Upper lobe of left lung (tissue), 6 donors: ENCODE results near the gene ANKRD13D. TPM values are rescaled to one million over a fixed set of nuclear protein-coding genes. Genes with fewer than 3 reads are reported as not detected.
A peak's percentile ranks its signal among the peaks of the same experiment; 100 is the strongest.
"Not testable (repeated sequence)": the region's sequence is repeated elsewhere in the genome, so short reads cannot be mapped to it uniquely, and the experiment has no call there.

Experiments
- ATAC-seq, 2 donors: fragments of 200-7000 bp; cut with Tn5 transposase; one replicate each; pipeline ENCODE4 v1.9.1; 2022; ENCODE audit warnings: mild to moderate bottlenecking in 2 of 2, moderate library complexity in 2 of 2; ENCODE audit not compliant: low FRiP score in 2 of 2
- DNase-seq, 2 donors: peaks; one replicate each; pipeline ENCODE4 v3.0.0-alpha.2; 2019 to 2020
- H3K27ac ChIP-seq, 4 donors: fragments of 200-600 bp; sonication (generic); one replicate each; pipeline ENCODE4 v1.5.1; 2016 to 2019
- H3K27me3 ChIP-seq, 4 donors: fragments of 200-600 bp; sonication (generic); one replicate each; pipeline ENCODE4 v1.5.1; 2017 to 2019
- H3K36me3 ChIP-seq, 4 donors: fragments of 200-600 bp; sonication (generic); one replicate each; pipeline ENCODE4 v1.5.1; 2016 to 2019
- H3K4me1 ChIP-seq, 4 donors: fragments of 200-600 bp; sonication (generic); one replicate each; pipeline ENCODE4 v1.5.1; 2018 to 2019
- H3K4me3 ChIP-seq, 4 donors: fragments of 200-600 bp; sonication (generic); one replicate each; pipeline ENCODE4 v1.5.1; 2017 to 2019; ENCODE audit warnings: mild to moderate bottlenecking in 2 of 4, moderate library complexity in 1 of 4
- H3K9me3 ChIP-seq, 4 donors: fragments of 200-600 bp; sonication (generic); one replicate each; pipeline ENCODE4 v1.5.1; 2018 to 2019
- CTCF ChIP-seq, 6 experiments: fragments of 450-650 bp in 4 of 6; fragments of 200-600 bp in 2 of 6; sonication (generic) in 2 of 6; IDR thresholded peaks; one replicate each; pipeline ENCODE4 v1.5.1; 2016 to 2019; ENCODE audit warnings: antibody characterized with exemption in 6 of 6
- EP300 ChIP-seq, 4 donors: sonication (generic); formaldehyde crosslinking; IDR thresholded peaks; one replicate each; pipeline ENCODE4 v1.5.1; 2017; ENCODE audit warnings: antibody characterized with exemption in 4 of 4, control low read depth in 2 of 4
- POLR2A ChIP-seq, 4 donors: fragments of 450-650 bp; IDR thresholded peaks; one replicate each; pipeline ENCODE4 v1.5.1; 2016 to 2017; ENCODE audit warnings: antibody characterized with exemption in 4 of 4, mild to moderate bottlenecking in 2 of 4
- POLR2AphosphoS5 ChIP-seq, 2 donors: sonication (generic); formaldehyde crosslinking; IDR thresholded peaks; one replicate each; pipeline ENCODE4 v1.5.1; 2017; ENCODE audit warnings: antibody characterized with exemption in 2 of 2
- WGBS, 2 donors: methylation state at CpG; one replicate each; pipeline ENCODE4 v1.1.5; 2017 to 2018; 5-methylcytosine and 5-hydroxymethylcytosine counted together
- total RNA-seq, 6 donors: library from RNA; depleted of rRNA in 4 of 6; stranded (reverse); fragments of >200 nt in 4 of 6; gene quantifications; one replicate each; pipeline versions ENCODE4 v1.1.0 to v1.2.1, GENCODE V29; 2016 to 2021
- donor health status: DM: no; HTN: no; CAD: no; lungs with moderate emphysema.
- donor health status: DM: no; HTN: yes; CAD: no; lungs with severe emphysema.

The ANKRD13D gene
- total RNA-seq, 6 donors from 2014 or later, result 47.4 to 221 (median 78.3) TPM

GRCh38 chr11:67254798-67255197 lies 34.3 kb upstream of the ANKRD13D start:
- Histone ChIP-seq H3K36me3 (peaks cover 46 to 76% (median 64%) of the 10 kb centered on the region in 4 donors), H3K9me3 (no peaks in the 10 kb centered on the region), H3K27me3 (no peaks in the 10 kb centered on the region), H3K27ac (no peak overlapping the region), H3K4me1 (peaks cover 0 to 10% (median 4%) of the 10 kb centered on the region in 4 donors), H3K4me3 (no peak overlapping the region)
- DNase-seq (no peak), ATAC-seq (no peak)
- 88 to 89% methylated on average over 15 of the region's 15 CpGs for WGBS, 2 donors
- TF ChIP-seq CTCF (IDR thresholded peaks at IDR 0.05) (no peak), EP300 (IDR thresholded peaks at IDR 0.05) (no peak)

DNA sequence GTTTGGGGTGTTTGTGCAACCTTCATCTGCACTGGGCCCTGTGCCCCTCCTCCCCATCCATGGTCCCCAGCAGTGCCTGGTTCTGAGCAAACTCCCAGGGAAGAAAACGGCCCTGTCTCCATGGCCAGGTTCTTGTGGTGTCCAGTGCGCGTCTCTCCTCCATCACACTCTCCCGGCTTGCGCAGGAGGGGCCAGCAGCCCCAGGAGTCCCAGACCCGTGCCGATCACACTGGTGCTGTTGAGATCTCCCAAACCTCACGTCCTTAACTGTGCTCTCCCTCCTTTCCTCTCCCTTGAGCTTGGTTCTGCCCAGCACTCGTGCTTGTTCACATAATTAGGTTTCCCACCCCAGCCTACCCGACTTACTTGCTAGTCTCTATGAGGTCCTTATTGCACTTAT lies 33.8 kb upstream of the ANKRD13D start:
- ATAC-seq (no peak), DNase-seq (no peak)
- TF ChIP-seq EP300 (IDR thresholded peaks at IDR 0.05) (no peak), CTCF (IDR thresholded peaks at IDR 0.05) (no peak), POLR2A (IDR thresholded peaks at IDR 0.05) (no peak), POLR2AphosphoS5 (IDR thresholded peaks at IDR 0.05) (no peak)
- no peak overlapping the region for H3K4me3 ChIP-seq
- 93 to 95% methylated on average over 9 to 10 of the region's 10 CpGs for WGBS, 2 donors
- H3K27ac ChIP-seq, result no peak overlapping the region
- H3K36me3 ChIP-seq, result peaks cover 41 to 70% (median 59%) of the 10 kb centered on the region in 4 donors
- H3K4me1 ChIP-seq, result peaks cover 0 to 10% (median 4%) of the 10 kb centered on the region in 4 donors
- H3K9me3 ChIP-seq, result no peaks in the 10 kb centered on the region
- H3K27me3 ChIP-seq, result no peaks in the 10 kb centered on the region

- Histone ChIP-seq H3K27me3 (no peaks in the 10 kb centered on the region), H3K36me3 (peaks cover 37 to 65% (median 53%) of the 10 kb centered on the region in 4 donors), H3K27ac (no peak overlapping the region), H3K9me3 (no peaks in the 10 kb centered on the region), H3K4me1 (peaks cover 0 to 10% (median 4%) of the 10 kb centered on the region in 4 donors), H3K4me3 (no peak overlapping the region)
- TF ChIP-seq POLR2AphosphoS5 (IDR thresholded peaks at IDR 0.05) (no peak), EP300 (IDR thresholded peaks at IDR 0.05) (no peak), CTCF (IDR thresholded peaks at IDR 0.05) (no peak), POLR2A (IDR thresholded peaks at IDR 0.05) (no peak)
- ATAC-seq (no peak), DNase-seq (no peak)
- WGBS, 2 donors, result 89 to 92% methylated on average over 8 of the region's 8 CpGs
These were observed 33.2 kb upstream of the ANKRD13D start for GRCh38 chr11:67255864-67256263.

GRCh38 chr11:67256477-67257135 lies 32.5 kb upstream of the ANKRD13D start:
- no peak overlapping the region for H3K4me3 ChIP-seq
- H3K27ac ChIP-seq, result no peak overlapping the region
- TF ChIP-seq POLR2A (IDR thresholded peaks at IDR 0.05), result no peak
- TF ChIP-seq POLR2AphosphoS5 (IDR thresholded peaks at IDR 0.05), result no peak
- TF ChIP-seq EP300 (IDR thresholded peaks at IDR 0.05), result no peak
- no peak for TF ChIP-seq CTCF (IDR thresholded peaks at IDR 0.05)
- 74 to 81% methylated on average over 5 of the region's 5 CpGs for WGBS, 2 donors
- no peak for ATAC-seq
- no peaks in the 10 kb centered on the region for H3K27me3 ChIP-seq
- peaks cover 30 to 58% (median 49%) of the 10 kb centered on the region in 4 donors for H3K36me3 ChIP-seq
- H3K9me3 ChIP-seq, result no peaks in the 10 kb centered on the region
- peaks cover 7 to 17% (median 10%) of the 10 kb centered on the region in 4 donors for H3K4me1 ChIP-seq
- no peak for DNase-seq

- Histone ChIP-seq H3K4me3 (no peak overlapping the region), H3K9me3 (no peaks in the 10 kb centered on the region), H3K27ac (no peak overlapping the region), H3K36me3 (peaks cover 3 to 20% (median 14%) of the 10 kb centered on the region in 4 donors), H3K4me1 (peaks cover 21 to 24% (median 22%) of the 10 kb centered on the region in 4 donors), H3K27me3 (no peaks in the 10 kb centered on the region)
- DNase-seq (no peak), ATAC-seq (no peak)
- TF ChIP-seq POLR2AphosphoS5 (IDR thresholded peaks at IDR 0.05) (no peak), EP300 (IDR thresholded peaks at IDR 0.05) (no peak), POLR2A (IDR thresholded peaks at IDR 0.05) (no peak), CTCF (IDR thresholded peaks at IDR 0.05) (no peak)
- 81 to 84% methylated on average over 5 to 6 of the region's 6 CpGs for WGBS, 2 donors
These were observed 28.7 kb upstream of the ANKRD13D start for GRCh38 chr11:67260406-67260805.

DNA sequence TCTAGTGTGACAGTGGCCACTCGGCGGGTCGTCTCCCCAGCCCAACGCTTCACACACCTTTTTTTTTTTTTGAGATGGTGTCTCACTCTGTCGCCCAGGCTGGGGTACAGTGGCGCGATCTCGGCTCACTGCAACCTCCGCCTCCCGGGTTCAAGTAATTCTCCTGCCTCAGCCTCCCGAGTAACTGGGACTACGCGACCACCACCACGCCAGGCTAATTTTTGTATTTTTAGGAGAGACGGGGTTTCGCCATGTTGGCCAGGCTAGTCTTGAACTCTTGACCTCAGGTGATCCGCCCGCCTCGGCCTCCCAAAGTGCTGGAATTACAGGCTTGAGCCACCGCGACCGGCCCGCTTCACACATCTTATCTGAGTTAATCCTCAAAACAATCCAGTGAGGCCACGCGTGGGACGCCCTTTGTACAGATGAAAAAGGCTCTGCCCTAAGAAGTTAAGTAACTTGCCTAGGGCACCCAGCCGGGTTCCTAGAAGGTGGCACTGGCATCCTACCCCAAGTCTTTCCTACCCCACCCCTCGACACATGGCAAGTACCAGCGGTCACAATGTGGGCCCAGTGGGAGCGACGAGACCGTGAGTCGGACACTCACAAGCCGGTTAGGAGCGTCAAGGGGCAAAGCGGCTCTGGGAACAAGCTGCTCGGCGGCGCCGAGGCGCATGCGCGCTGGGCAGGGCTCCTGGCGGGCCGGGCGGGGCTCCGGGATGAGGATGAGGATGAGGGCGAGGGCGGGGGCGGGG lies 28.0 kb upstream of the ANKRD13D start:
- peak overlapping the region in 3 of 4 donors; percentile 25 to 40 (median 39) for H3K4me3 ChIP-seq
- peaks cover 0 to 13% (median 8%) of the 10 kb centered on the region in 4 donors for H3K36me3 ChIP-seq
- not testable (repeated sequence) for H3K9me3 ChIP-seq, H3K27me3 ChIP-seq
- DNase-seq (peak in 1 of 2 donors; percentile 94), ATAC-seq (peak in 1 of 2 donors; percentile 54)
- H3K27ac ChIP-seq, result peak overlapping the region in 1 of 4 donors; percentile 31
- H3K4me1 ChIP-seq, result peaks cover 26 to 29% (median 27%) of the 10 kb centered on the region in 4 donors
- 42 to 74% methylated on average over 23 to 39 of the region's 50 CpGs for WGBS, 2 donors
